Measurements from ENCODE around the gene SH2D5. TPM values are rescaled to one million over a fixed set of nuclear protein-coding genes. Genes with fewer than 3 reads are reported as not detected.

The SH2D5 gene
- total and polyA plus RNA-seq, 4 donors = 0.37 to 0.93 (median 0.52) TPM; not detected in 1

GRCh38 chr1:20728371-20729154, 3.9 kb downstream of the SH2D5 start:
- DNase-seq (peak in 1 of 3 donors; percentile 11), ATAC-seq (ENCODE audit: insufficient read depth, low FRiP score) (no peak)
- H3K36me3 ChIP-seq (ENCODE audit: control insufficient read depth in 4 of 4, insufficient read depth in 4 of 4, low read length in 4 of 4) = no peaks in the 10 kb centered on the region
- H3K9ac ChIP-seq (ENCODE audit: insufficient read depth in 1 of 2, low read length in 2 of 2) = no peak overlapping the region
- H3K9me3 ChIP-seq (ENCODE audit: control insufficient read depth in 4 of 4, insufficient read depth in 3 of 4, low read length in 3 of 4) = peaks cover 0 to 2% (median 0%) of the 10 kb centered on the region in 4 donors
- no peak for TF ChIP-seq CTCF (IDR thresholded peaks at IDR 0.05; ENCODE audit: control extremely low read depth, extremely low read depth)
- peaks cover 0 to 43% (median 26%) of the 10 kb centered on the region in 3 donors for H3K27me3 ChIP-seq (ENCODE audit: control insufficient read depth in 3 of 3, insufficient read depth in 3 of 3, low read length in 2 of 3)
- WGBS, 2 donors = 63 to 70% methylated on average over 9 of the region's 9 CpGs
- peaks cover 0 to 16% (median 8%) of the 10 kb centered on the region in 5 donors for H3K4me1 ChIP-seq (ENCODE audit: control insufficient read depth in 5 of 5, insufficient read depth in 5 of 5, low read length in 5 of 5)
- H3K4me3 ChIP-seq = no peak overlapping the region
- H3K27ac ChIP-seq (ENCODE audit: low read depth in 1 of 2, low read length in 1 of 2) = no peak overlapping the region

GRCh38 chr1:20727746-20728316, 4.7 kb downstream of the SH2D5 start:
- Histone ChIP-seq H3K9ac (ENCODE audit: insufficient read depth in 1 of 2, low read length in 2 of 2) (no peak overlapping the region), H3K27me3 (ENCODE audit: control insufficient read depth in 3 of 3, insufficient read depth in 3 of 3, low read length in 2 of 3) (peaks cover 0 to 40% (median 26%) of the 10 kb centered on the region in 3 donors), H3K4me3 (no peak overlapping the region), H3K4me1 (ENCODE audit: control insufficient read depth in 5 of 5, insufficient read depth in 5 of 5, low read length in 5 of 5) (peaks cover 0 to 12% (median 4%) of the 10 kb centered on the region in 5 donors), H3K9me3 (ENCODE audit: control insufficient read depth in 4 of 4, insufficient read depth in 3 of 4, low read length in 3 of 4) (peaks cover 0 to 2% (median 0%) of the 10 kb centered on the region in 4 donors), H3K27ac (ENCODE audit: low read depth in 1 of 2, low read length in 1 of 2) (no peak overlapping the region), H3K36me3 (ENCODE audit: control insufficient read depth in 4 of 4, insufficient read depth in 4 of 4, low read length in 4 of 4) (no peaks in the 10 kb centered on the region)
- DNase-seq (peak in 1 of 3 donors; percentile 12), ATAC-seq (ENCODE audit: insufficient read depth, low FRiP score) (no peak)
- 50 to 51% methylated on average over 12 to 13 of the region's 13 CpGs for WGBS, 2 donors
- no peak for TF ChIP-seq CTCF (IDR thresholded peaks at IDR 0.05; ENCODE audit: control extremely low read depth, extremely low read depth)

DNA sequence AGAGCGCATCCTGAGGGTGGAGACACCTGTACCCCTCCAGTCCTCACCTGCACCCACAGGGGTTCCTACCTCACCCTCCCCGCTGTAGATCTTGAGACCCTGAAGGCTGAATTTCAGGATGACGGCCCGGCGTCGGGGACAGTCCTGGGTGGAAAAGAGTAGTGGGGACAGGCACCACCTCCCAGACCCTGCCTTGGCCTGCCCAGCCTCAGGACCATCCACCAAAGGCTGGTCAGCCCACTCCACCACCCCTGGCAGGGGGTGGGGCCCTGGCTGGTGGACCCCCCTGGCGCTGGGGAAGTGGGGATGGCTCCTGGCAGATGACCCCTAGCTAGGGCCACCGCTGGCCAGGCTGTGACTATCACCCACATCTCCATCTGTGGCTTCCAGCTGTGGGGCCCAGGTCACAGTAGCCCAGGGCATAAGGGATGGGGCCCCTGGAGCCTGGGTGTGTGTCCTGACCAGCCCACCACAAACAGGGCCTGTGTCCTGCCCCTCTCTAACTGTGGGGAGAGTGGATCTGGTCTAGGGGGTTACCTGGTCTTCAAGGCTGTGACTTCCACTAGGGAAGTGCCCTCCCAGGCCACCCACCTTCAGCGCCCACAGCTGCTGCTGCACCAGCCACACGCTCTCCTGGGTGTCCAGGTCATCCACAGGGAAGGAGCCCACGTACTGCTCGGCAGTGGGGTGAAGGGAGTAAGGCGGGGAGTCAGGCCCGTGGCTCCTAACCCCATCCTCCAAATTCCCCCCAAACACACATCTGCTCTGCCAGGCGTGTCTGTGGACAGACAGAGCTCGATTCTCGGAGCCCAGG, 5.4 kb downstream of the SH2D5 start:
- H3K27me3 ChIP-seq (ENCODE audit: control insufficient read depth in 3 of 3, insufficient read depth in 3 of 3, low read length in 2 of 3) = peaks cover 0 to 36% (median 22%) of the 10 kb centered on the region in 3 donors
- DNase-seq (peak in 1 of 3 donors; percentile 10), ATAC-seq (ENCODE audit: insufficient read depth, low FRiP score) (no peak)
- no peak overlapping the region for H3K9ac ChIP-seq (ENCODE audit: insufficient read depth in 1 of 2, low read length in 2 of 2)
- H3K36me3 ChIP-seq (ENCODE audit: control insufficient read depth in 4 of 4, insufficient read depth in 4 of 4, low read length in 4 of 4) = no peaks in the 10 kb centered on the region
- H3K9me3 ChIP-seq (ENCODE audit: control insufficient read depth in 4 of 4, insufficient read depth in 3 of 4, low read length in 3 of 4) = peaks cover 0 to 2% (median 0%) of the 10 kb centered on the region in 4 donors
- no peak overlapping the region for H3K27ac ChIP-seq (ENCODE audit: low read depth in 1 of 2, low read length in 1 of 2)
- no peak for TF ChIP-seq CTCF (IDR thresholded peaks at IDR 0.05; ENCODE audit: control extremely low read depth, extremely low read depth)
- H3K4me3 ChIP-seq = no peak overlapping the region
- H3K4me1 ChIP-seq (ENCODE audit: control insufficient read depth in 5 of 5, insufficient read depth in 5 of 5, low read length in 5 of 5) = peaks cover 0 to 6% (median 0%) of the 10 kb centered on the region in 5 donors
- 94 to 96% methylated on average over 17 of the region's 17 CpGs for WGBS, 2 donors
